Measurements from ENCODE around the gene CBX8. TPM values are rescaled to one million over a fixed set of nuclear protein-coding genes. Genes with fewer than 3 reads are reported as not detected.

Gene CBX8
- total RNA-seq, 2 donors from 2014 or later: 4.0 to 6.5 TPM

GRCh38 chr17:79788989-79789942 lies 7.6 kb downstream of the CBX8 start:
- DNase-seq: no peak
- ATAC-seq: peak; percentile 15
- intact Hi-C loops (cut with DNase I, micrococcal nuclease): loop anchor here in 1 of 2 donors (10.0 kb wide), 1 partner anchor 206 kb away; no protein-coding TSS in a partner anchor

GRCh38 chr17:79788455-79788854 lies 8.4 kb downstream of the CBX8 start:
- intact Hi-C loops (cut with DNase I, micrococcal nuclease): loop anchor here in 1 of 2 donors (10.0 kb wide), 1 partner anchor 206 kb away; no protein-coding TSS in a partner anchor
- DNase-seq: no peak
- no peak for ATAC-seq

- ATAC-seq: no peak
- intact Hi-C loops (cut with DNase I, micrococcal nuclease): loop anchor here in 1 of 2 donors (10.0 kb wide), 1 partner anchor 208 kb away; no protein-coding TSS in a partner anchor
- DNase-seq: no peak
Observed at GRCh38 chr17:79786930-79787643, 9.8 kb downstream of the CBX8 start.

- DNase-seq (no peak), ATAC-seq (no peak)
- intact Hi-C loops (cut with DNase I, micrococcal nuclease): loop anchor here in 1 of 2 donors (10.0 kb wide), 1 partner anchor 209 kb away; no protein-coding TSS in a partner anchor
Observed at GRCh38 chr17:79785900-79786810, 10.7 kb downstream of the CBX8 start.

GRCh38 chr17:79785017-79785899 lies 11.6 kb downstream of the CBX8 start:
- intact Hi-C loops (cut with DNase I, micrococcal nuclease): loop anchor here in 1 of 2 donors (10.0 kb wide), 1 partner anchor 210 kb away; no protein-coding TSS in a partner anchor
- DNase-seq (no peak), ATAC-seq (no peak)

- DNase-seq (no peak), ATAC-seq (no peak)
- intact Hi-C loops (cut with DNase I, micrococcal nuclease): loop anchor here in 1 of 2 donors (10.0 kb wide), 1 partner anchor 210 kb away; no protein-coding TSS in a partner anchor
Observed at GRCh38 chr17:79784353-79785016, 12.4 kb downstream of the CBX8 start.

GRCh38 chr17:79783891-79784290 lies 13.0 kb downstream of the CBX8 start:
- DNase-seq: no peak
- intact Hi-C loops (cut with DNase I, micrococcal nuclease): loop anchor here in 1 of 2 donors (10.0 kb wide), 1 partner anchor 211 kb away; no protein-coding TSS in a partner anchor
- ATAC-seq: no peak

- intact Hi-C loops (cut with DNase I, micrococcal nuclease): loop anchor here in 1 of 2 donors (10.0 kb wide), 1 partner anchor 213 kb away; no protein-coding TSS in a partner anchor
- DNase-seq (no peak), ATAC-seq (no peak)
Observed at GRCh38 chr17:79781736-79782575, 14.9 kb downstream of the CBX8 start.

- intact Hi-C loops (cut with DNase I, micrococcal nuclease): loop anchor here in 1 of 2 donors (10.0 kb wide), 1 partner anchor 214 kb away; no protein-coding TSS in a partner anchor
- ATAC-seq (no peak), DNase-seq (no peak)
Observed at GRCh38 chr17:79781012-79781650, 15.7 kb downstream of the CBX8 start.

GRCh38 chr17:79779661-79780365 lies 17.1 kb downstream of the CBX8 start:
- no peak for ATAC-seq
- no peak for DNase-seq
- intact Hi-C loops (cut with DNase I, micrococcal nuclease): loop anchor here in 1 of 2 donors (10.0 kb wide), 1 partner anchor 215 kb away; no protein-coding TSS in a partner anchor

GRCh38 chr17:79779084-79779529 lies 17.8 kb downstream of the CBX8 start:
- no peak for ATAC-seq
- no peak for DNase-seq
- intact Hi-C loops (cut with DNase I, micrococcal nuclease): no loop called here

- DNase-seq: peak in 1 of 2 donors; percentile 36
- intact Hi-C loops (cut with DNase I, micrococcal nuclease): no loop called here
- no peak for ATAC-seq
Observed at GRCh38 chr17:79778504-79779083, 18.3 kb downstream of the CBX8 start.

- intact Hi-C loops (cut with DNase I, micrococcal nuclease): no loop called here
- DNase-seq: peak; percentile 64 to 77
- peak; percentile 87 for ATAC-seq
Observed at GRCh38 chr17:79777894-79778503, 18.9 kb downstream of the CBX8 start, which contains the start of gene CBX2. Gene CBX2, plus strand, starts transcription at chr17:79778148. Its CDS starts 88 bp downstream, at chr17:79778236.
